HG03520 (cell line): ENCODE measurements around the gene OR6B3.

ENCODE experiments used
- ATAC-seq: cut with Tn5 transposase; IDR thresholded peaks from one replicate; pipeline ENCODE4 v1.9.1; 2021; ENCODE audit warnings: mild to moderate bottlenecking, moderate library complexity; ENCODE audit not compliant: unreplicated experiment

Gene OR6B3

GRCh38 chr2:240053173-240054155, at the start of gene OR6B3:
Gene OR6B3, minus strand, starts transcription at chr2:240053521.
- ATAC-seq = no peak

GRCh38 chr2:240098349-240098748, 45.0 kb upstream of the OR6B3 start:
- no peak for ATAC-seq

- no peak for ATAC-seq
These were observed 42.5 kb upstream of the OR6B3 start for GRCh38 chr2:240095556-240096523.

GRCh38 chr2:240089306-240089705, 36.0 kb upstream of the OR6B3 start:
- ATAC-seq = no peak

- ATAC-seq = no peak
These were observed 33.2 kb upstream of the OR6B3 start for GRCh38 chr2:240086563-240086962.

GRCh38 chr2:240078631-240079030, 25.3 kb upstream of the OR6B3 start:
- ATAC-seq = no peak

- no peak for ATAC-seq
These were observed 24.1 kb upstream of the OR6B3 start for GRCh38 chr2:240077442-240077841.

- ATAC-seq = no peak
These were observed 21.2 kb upstream of the OR6B3 start for GRCh38 chr2:240074545-240074944.

GRCh38 chr2:240070907-240071306, 17.6 kb upstream of the OR6B3 start:
- ATAC-seq = no peak

- ATAC-seq = no peak
These were observed 16.5 kb upstream of the OR6B3 start for GRCh38 chr2:240069829-240070228.

- no peak for ATAC-seq
These were observed 14.9 kb upstream of the OR6B3 start for GRCh38 chr2:240068193-240068592.

- no peak for ATAC-seq
These were observed 13.2 kb upstream of the OR6B3 start for GRCh38 chr2:240066489-240066888.

GRCh38 chr2:240064898-240065297, 11.6 kb upstream of the OR6B3 start:
- ATAC-seq = no peak

GRCh38 chr2:240060977-240061591, 7.8 kb upstream of the OR6B3 start:
- ATAC-seq = no peak

- no peak for ATAC-seq
These were observed 3.4 kb upstream of the OR6B3 start for GRCh38 chr2:240056678-240057077.

- no peak for ATAC-seq
These were observed 2.0 kb upstream of the OR6B3 start for GRCh38 chr2:240055177-240055917.

- no peak for ATAC-seq
These were observed 797 bp downstream of the OR6B3 start for GRCh38 chr2:240052524-240052923.

- ATAC-seq = no peak
These were observed 1.6 kb downstream of the OR6B3 start for GRCh38 chr2:240051697-240052096.

- no peak for ATAC-seq
These were observed 3.0 kb downstream of the OR6B3 start for GRCh38 chr2:240050278-240050677.

- ATAC-seq = no peak
These were observed 5.1 kb downstream of the OR6B3 start for GRCh38 chr2:240048237-240048636.
